Measurements from ENCODE around the gene CAMK2N2. TPM values are rescaled to one million over a fixed set of nuclear protein-coding genes. Genes with fewer than 3 reads are reported as not detected.
A peak's percentile ranks its signal among the peaks of the same experiment; 100 is the strongest.

Gene CAMK2N2
- total RNA-seq, 1 experiment from 2014 or later = 5.7 TPM

- DNase-seq (ENCODE audit: low read depth, low spot score) (no peak), ATAC-seq (peak; percentile 88)
- POLR2A ChIA-PET = no interaction called here
- no TSS peak for BruUV-seq (replicated peaks)
- TF ChIP-seq SIN3A (IDR thresholded peaks at IDR 0.05; ENCODE audit: borderline replicate concordance, insufficient read depth, low read depth, low read length) (no peak), POLR2AphosphoS5 (IDR thresholded peaks at IDR 0.05; ENCODE audit: low read depth, low read length) (no peak), REST (IDR thresholded peaks at IDR 0.05; ENCODE audit: insufficient read depth in 1 of 2, low read depth in 2 of 2, low read length in 1 of 2) (no peak), CTCF (IDR thresholded peaks at IDR 0.05) (peak; percentile 81; the same call in 1 of the 2 replicates), TCF7L2 (IDR thresholded peaks at IDR 0.05; ENCODE audit: low read depth, low read length) (no peak)
- Histone ChIP-seq H3K27ac (ENCODE audit: low read length) (no peak overlapping the region), H3K4me3 (ENCODE audit: low read depth in 2 of 2, low read length in 2 of 2) (no peak overlapping the region), H3K27me3 (ENCODE audit: control insufficient read depth, insufficient read depth, low read length) (no peaks in the 10 kb centered on the region), H3K9me3 (ENCODE audit: control insufficient read depth, insufficient read depth, low read depth, low read length) (no peaks in the 10 kb centered on the region), H3K36me3 (ENCODE audit: control insufficient read depth, insufficient read depth, low read length) (no peaks in the 10 kb centered on the region), H3K4me1 (ENCODE audit: control insufficient read depth, insufficient read depth, low read length) (no peaks in the 10 kb centered on the region)
- intact Hi-C loops (cut with micrococcal nuclease; ENCODE audit: unreplicated experiment) = loop anchor here (5.0 to 10.0 kb wide), 2 partner anchors 140 to 387 kb away; no protein-coding TSS in a partner anchor
- in situ Hi-C loops (cut with HindIII; ENCODE audit: low pct_unique_long_range_greater_than_20kb, low sequenced_read_pairs) = no loop called here
- CTCF ChIA-PET = interaction anchor here (0.7 to 1.2 kb wide), 2 partner anchors 57 to 388 kb away, joined by 3 to 7 read pairs; no protein-coding TSS in a partner anchor
Observed at GRCh38 chr3:184284696-184285095, 23.3 kb upstream of the CAMK2N2 start.

GRCh38 chr3:184283681-184284080 lies 22.3 kb upstream of the CAMK2N2 start:
- Histone ChIP-seq H3K27me3 (ENCODE audit: control insufficient read depth, insufficient read depth, low read length) (no peaks in the 10 kb centered on the region), H3K4me3 (ENCODE audit: low read depth in 2 of 2, low read length in 2 of 2) (no peak overlapping the region), H3K9me3 (ENCODE audit: control insufficient read depth, insufficient read depth, low read depth, low read length) (no peaks in the 10 kb centered on the region), H3K36me3 (ENCODE audit: control insufficient read depth, insufficient read depth, low read length) (no peaks in the 10 kb centered on the region), H3K4me1 (ENCODE audit: control insufficient read depth, insufficient read depth, low read length) (no peaks in the 10 kb centered on the region), H3K27ac (ENCODE audit: low read length) (no peak overlapping the region)
- ChIA-PET POLR2A (no interaction called here), CTCF (interaction anchor here (0.6 kb wide), 2 partner anchors 114 to 389 kb away, joined by 3 to 7 read pairs; no protein-coding TSS in a partner anchor)
- ATAC-seq (no peak), DNase-seq (ENCODE audit: low read depth, low spot score) (no peak)
- intact Hi-C loops (cut with micrococcal nuclease; ENCODE audit: unreplicated experiment) = loop anchor here (10.0 kb wide), 1 partner anchor 139 kb away; no protein-coding TSS in a partner anchor
- BruUV-seq (replicated peaks) = no TSS peak
- in situ Hi-C loops (cut with HindIII; ENCODE audit: low pct_unique_long_range_greater_than_20kb, low sequenced_read_pairs) = no loop called here
- TF ChIP-seq REST (IDR thresholded peaks at IDR 0.05; ENCODE audit: insufficient read depth in 1 of 2, low read depth in 2 of 2, low read length in 1 of 2) (no peak), TCF7L2 (IDR thresholded peaks at IDR 0.05; ENCODE audit: low read depth, low read length) (no peak), CTCF (IDR thresholded peaks at IDR 0.05) (no peak), POLR2AphosphoS5 (IDR thresholded peaks at IDR 0.05; ENCODE audit: low read depth, low read length) (no peak)
